Stimulated activated CD4-positive, alpha-beta T cell treated with anti-CD3 and anti-CD28 coated beads, TNF-alpha, amount 100 ng/mL, for 4 hours (primary cell): Measurements from ENCODE around the gene SEPTIN2.
"Not testable (repeated sequence)": the region's sequence is repeated elsewhere in the genome, so short reads cannot be mapped to it uniquely, and the experiment has no call there.

ENCODE experiments used
- DNase-seq, 3 experiments: peaks; one replicate each; pipeline ENCODE4 v3.0.0-alpha.2; 2020; ENCODE audit warnings: low read depth in 3 of 3

SEPTIN2 gene

GRCh38 chr2:241286348-241287090 lies 29.2 kb upstream of the SEPTIN2 start:
- DNase-seq, result no peak

- DNase-seq, result no peak
These were observed 27.3 kb upstream of the SEPTIN2 start for GRCh38 chr2:241288324-241288888.

DNA sequence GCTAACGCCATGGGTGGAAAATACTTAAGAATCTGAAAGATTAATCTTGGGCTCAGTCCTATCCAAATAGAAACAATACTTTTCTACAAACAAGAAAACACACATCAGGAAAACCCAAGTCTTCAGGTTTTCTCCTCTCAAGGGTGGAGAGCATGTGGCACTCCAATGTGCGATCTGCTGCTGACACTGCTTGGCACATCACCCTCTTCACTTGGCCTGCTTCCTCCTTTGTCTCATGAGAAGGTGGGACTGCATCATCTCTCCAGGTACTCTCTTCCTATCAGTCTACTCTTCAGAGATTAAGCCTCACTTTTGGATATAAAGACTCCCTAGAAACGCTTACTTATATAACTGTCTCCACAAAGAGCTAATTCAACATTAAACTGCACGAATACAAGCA lies 26.7 kb upstream of the SEPTIN2 start:
- DNase-seq, result no peak

DNA sequence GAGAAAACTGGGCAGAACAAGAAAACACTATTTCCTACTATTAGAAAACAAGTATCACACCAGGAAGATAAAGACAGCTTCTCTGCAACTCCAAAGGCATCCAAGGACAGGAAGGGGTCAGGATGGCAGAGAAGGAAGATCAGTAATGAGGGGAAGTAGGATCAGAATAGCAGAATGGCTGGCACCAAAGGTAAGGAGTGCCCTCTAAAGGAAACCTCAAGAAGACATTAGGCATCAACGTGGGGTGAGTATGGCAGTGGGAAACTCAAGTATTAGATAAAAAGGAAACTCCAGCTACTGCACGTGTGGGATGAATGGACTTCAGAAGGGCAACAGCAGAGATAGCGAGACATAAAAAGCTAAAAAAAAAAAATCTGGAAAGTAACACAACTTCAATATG lies 26.1 kb upstream of the SEPTIN2 start:
- DNase-seq, result no peak

- no peak for DNase-seq
These were observed 24.6 kb upstream of the SEPTIN2 start for GRCh38 chr2:241291153-241291552.

- DNase-seq, result no peak
These were observed 23.7 kb upstream of the SEPTIN2 start for GRCh38 chr2:241291977-241292376.

DNA sequence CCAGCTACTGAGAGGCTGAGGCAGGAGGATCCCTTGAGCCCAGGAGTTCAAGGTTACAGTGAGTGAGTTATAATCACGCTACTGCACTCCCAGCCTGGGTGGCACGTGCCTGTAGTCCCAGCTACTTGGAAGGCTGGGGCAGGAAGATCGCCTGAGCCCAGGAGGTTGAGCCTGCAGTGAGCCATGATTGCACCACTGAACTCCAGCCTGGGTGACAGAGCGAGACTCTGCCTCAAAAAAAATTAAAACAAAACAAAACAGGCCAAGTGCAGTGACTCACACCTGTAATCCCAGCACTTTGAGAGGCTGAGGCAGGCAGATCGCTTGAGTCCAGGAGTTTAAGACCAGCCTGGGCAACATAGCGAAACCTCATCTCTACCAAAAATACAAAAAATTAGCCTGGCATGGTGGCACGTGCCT lies 22.3 kb upstream of the SEPTIN2 start:
- DNase-seq, result not testable (repeated sequence)

GRCh38 chr2:241295326-241296095 lies 20.2 kb upstream of the SEPTIN2 start:
- no peak for DNase-seq

DNA sequence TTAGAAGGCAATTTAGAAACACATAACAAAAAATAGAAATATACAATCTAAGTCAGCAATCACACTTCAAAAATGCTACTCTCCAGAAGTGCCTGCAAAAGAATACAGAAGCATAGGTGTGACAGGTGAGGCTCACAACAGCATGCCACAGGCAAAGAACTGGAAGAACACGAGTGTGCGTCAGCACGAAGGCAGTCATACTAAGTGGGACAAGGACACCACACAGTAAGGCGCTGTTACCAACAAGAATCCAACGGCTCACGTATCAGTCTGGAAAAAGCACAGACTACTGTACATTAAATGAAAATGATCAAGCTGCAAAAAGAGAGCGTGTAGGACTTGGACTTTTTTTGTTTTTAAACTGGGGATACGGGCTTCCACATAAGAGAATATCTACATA lies 19.0 kb upstream of the SEPTIN2 start:
- DNase-seq, result no peak

- DNase-seq, result no peak
These were observed 17.1 kb upstream of the SEPTIN2 start for GRCh38 chr2:241298673-241299072.

GRCh38 chr2:241300000-241300399 lies 15.7 kb upstream of the SEPTIN2 start:
- peak in 1 of 3 experiments; percentile 9 for DNase-seq

DNA sequence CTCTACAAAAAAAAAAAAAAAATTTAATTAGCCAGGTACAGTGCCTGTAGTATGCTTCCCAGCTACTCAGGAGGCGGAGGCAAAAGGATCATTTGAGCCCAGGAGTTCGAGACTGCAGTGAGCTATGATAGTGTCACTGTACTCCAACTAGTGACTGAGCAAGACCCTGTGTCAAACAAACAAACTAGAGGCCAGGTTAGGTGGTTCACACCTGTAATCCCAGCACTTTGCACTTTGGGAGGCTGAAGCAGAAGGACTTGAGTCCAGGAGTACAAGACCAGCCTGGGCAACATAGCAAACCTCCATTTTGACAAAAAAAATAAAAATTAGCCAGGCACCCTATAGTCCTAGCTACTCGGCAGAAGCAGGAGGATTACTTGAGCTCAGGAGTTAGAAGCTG lies 13.6 kb upstream of the SEPTIN2 start:
- DNase-seq, result no peak

DNA sequence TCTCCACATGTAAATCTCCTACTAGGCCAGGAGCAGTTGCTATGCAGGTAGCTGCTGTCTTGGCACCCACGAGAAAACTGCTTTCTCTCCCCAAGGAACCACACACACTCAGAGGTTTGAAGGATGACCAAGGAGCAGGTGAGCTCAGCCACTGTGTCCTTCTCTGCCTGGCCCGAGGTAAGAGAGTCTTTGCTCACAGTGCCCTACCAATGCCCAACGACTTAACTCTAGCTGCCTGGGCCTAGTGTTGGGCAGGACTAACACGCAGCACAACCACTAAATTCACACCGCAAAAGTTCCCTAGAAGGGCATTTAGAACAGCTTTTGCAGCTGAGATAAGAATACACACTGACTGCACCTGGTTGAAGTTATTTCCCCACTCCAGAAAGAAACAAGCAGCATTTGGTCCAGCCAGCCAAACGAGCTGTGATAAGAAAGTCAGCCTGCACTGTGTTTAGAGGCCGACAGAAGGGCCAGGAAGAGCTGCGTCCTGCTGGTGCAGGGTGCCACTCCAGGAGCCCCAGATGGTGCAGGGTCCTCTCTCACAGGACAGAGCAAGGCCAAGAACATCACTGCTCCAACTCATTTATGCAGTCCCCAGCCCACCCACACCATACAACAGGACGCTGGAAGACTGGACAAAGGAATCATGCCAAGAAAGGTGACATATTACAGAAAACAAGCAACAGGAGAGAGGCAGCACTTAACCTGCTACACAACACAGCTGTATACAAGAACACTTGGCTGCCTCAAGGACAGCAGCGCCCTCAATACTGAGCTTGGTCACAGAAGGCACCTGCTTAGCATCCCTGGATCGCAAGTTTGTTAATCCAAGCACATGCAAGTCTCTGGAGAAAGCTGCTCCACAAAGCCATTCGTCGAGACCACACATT lies 12.7 kb upstream of the SEPTIN2 start:
- no peak for DNase-seq

GRCh38 chr2:241304039-241304670 lies 11.6 kb upstream of the SEPTIN2 start:
- no peak for DNase-seq

GRCh38 chr2:241307055-241307454 lies 8.7 kb upstream of the SEPTIN2 start:
- DNase-seq, result no peak

- DNase-seq, result no peak
These were observed 7.5 kb upstream of the SEPTIN2 start for GRCh38 chr2:241308267-241308666.

DNA sequence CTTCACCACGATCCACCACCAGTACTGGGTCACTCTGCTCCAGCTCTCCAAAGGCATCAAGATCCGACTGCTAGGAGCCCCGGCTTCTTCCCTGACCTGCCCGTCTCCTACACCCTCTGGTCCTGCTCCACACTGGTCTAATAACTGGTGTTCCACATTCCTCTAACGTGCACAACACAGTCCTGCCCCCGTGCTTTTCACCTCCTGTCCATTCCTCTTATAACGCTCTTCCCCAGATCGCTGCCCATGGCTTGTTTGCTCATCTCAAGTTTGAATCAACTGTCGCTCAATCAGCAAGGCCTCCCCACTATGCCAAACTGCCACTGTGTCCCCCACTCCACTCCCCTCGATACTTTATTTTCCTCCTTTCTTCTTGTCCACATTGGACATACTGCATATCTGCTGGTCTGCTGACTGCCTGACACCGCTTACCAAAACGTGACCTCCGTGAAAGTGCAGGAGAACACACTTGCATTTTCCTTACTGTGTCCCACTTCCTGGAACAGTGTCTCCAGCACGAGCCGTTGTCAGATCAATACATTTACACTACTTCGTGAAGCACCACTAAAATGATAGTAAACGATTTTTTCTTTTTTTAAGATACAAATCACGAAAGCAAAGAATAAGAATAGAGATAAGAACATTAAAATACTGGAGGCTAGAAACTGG lies 6.8 kb upstream of the SEPTIN2 start:
- no peak for DNase-seq

GRCh38 chr2:241309684-241310117 lies 6.0 kb upstream of the SEPTIN2 start:
- DNase-seq, result peak; percentile 27 to 59 (median 33)

GRCh38 chr2:241310917-241311566 lies 4.7 kb upstream of the SEPTIN2 start:
- no peak for DNase-seq

- no peak for DNase-seq
These were observed 3.6 kb upstream of the SEPTIN2 start for GRCh38 chr2:241312082-241312481.
